Ishikawa (cell line): ENCODE data around the gene OTUD1.
A peak's percentile ranks its signal among the peaks of the same experiment; 100 is the strongest.

Experiments used
- CEBPB ChIP-seq: IDR thresholded peaks from 2 replicates; pipeline ENCODE4 v1.6.1; 2012
- CREB1 ChIP-seq: IDR thresholded peaks from 2 replicates; pipeline ENCODE4 v1.6.1; 2012; ENCODE audit warnings: low read depth
- EGR1 ChIP-seq: IDR thresholded peaks from 2 replicates; pipeline ENCODE4 v1.6.1; 2012
- EP300 ChIP-seq: IDR thresholded peaks from 2 replicates; pipeline ENCODE4 v1.6.1; 2012; ENCODE audit warnings: borderline replicate concordance
- FOXM1 ChIP-seq: IDR thresholded peaks from 2 replicates; pipeline ENCODE4 v1.6.1; 2012; ENCODE audit warnings: low read depth, borderline replicate concordance
- NFIC ChIP-seq: IDR thresholded peaks from 2 replicates; pipeline ENCODE4 v1.6.1; 2012
- RAD21 ChIP-seq: IDR thresholded peaks from 2 replicates; pipeline ENCODE4 v1.6.1; 2012; ENCODE audit warnings: low read depth
- TAF1 ChIP-seq: IDR thresholded peaks from 2 replicates; pipeline ENCODE4 v1.6.1; 2012; ENCODE audit warnings: low read depth, mild to moderate bottlenecking
- TCF12 ChIP-seq: IDR thresholded peaks from 2 replicates; pipeline ENCODE4 v1.6.1; 2012; ENCODE audit warnings: low read depth
- TEAD4 ChIP-seq: IDR thresholded peaks from 2 replicates; pipeline ENCODE4 v1.6.1; 2012
- YY1 ChIP-seq: IDR thresholded peaks from 2 replicates; pipeline ENCODE4 v1.6.1; 2012; ENCODE audit warnings: low read depth
- ZBTB7A ChIP-seq: IDR thresholded peaks from 2 replicates; pipeline ENCODE4 v1.6.1; 2012; ENCODE audit warnings: low read depth
- TF ChIP-seq, protein P1 (sequence below): IDR thresholded peaks from 2 replicates; pipeline ENCODE4 v1.6.1; 2012; ENCODE audit warnings: low read depth, mild to moderate bottlenecking
- TF ChIP-seq, protein P2 (sequence below): IDR thresholded peaks from 2 replicates; pipeline ENCODE4 v1.6.1; 2012
- TF ChIP-seq, protein P3 (sequence below): IDR thresholded peaks from 2 replicates; pipeline ENCODE4 v1.6.1; 2012

OTUD1 gene

DNA sequence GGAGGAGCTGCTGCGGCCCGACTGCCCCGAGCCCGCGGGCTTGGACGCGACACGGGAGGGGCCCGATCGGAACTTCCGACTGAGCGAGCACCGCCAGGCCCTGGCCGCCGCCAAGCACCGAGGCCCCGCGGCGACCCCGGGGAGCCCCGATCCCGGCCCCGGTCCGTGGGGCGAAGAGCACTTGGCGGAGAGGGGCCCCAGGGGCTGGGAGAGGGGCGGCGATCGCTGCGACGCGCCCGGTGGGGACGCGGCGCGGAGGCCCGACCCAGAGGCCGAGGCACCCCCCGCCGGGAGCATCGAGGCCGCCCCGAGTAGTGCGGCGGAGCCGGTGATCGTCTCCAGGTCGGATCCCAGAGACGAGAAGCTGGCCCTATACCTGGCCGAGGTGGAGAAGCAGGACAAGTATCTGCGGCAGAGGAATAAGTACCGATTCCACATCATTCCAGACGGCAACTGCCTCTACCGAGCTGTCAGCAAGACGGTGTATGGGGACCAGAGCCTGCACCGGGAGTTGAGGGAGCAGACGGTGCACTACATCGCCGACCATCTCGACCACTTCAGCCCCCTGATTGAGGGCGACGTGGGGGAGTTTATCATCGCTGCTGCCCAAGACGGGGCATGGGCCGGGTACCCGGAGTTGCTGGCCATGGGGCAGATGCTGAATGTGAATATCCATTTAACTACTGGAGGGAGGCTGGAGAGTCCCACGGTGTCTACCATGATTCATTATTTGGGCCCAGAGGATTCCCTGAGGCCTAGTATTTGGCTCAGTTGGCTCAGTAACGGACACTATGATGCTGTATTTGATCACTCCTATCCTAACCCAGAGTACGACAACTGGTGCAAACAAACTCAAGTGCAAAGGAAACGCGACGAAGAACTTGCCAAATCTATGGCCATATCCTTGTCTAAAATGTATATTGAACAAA is 1.4 kb downstream of the OTUD1 start:
- TF ChIP-seq ZBTB7A (peak; percentile 42; the same call in 1 of the 2 replicates), CREB1 (no peak), RAD21 (no peak)

DNA sequence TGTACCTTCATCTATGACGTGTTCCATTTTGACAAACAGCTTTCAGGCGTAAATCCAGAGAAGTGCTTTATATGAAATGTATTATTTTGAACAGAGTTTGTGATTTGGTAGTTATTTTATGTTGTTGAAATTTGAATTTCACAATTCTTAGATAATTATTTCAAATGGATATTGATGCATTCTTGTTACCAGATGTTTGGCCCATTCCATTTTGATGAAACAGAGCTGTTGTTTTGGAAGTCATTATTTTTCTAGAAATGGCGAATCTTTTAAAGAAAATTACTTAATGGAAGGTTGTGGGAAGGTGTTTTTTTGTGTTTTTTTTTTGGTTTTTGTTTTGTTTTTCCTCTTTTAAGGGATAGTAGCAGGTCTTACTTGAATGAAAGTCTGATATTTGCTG is 2.4 kb downstream of the OTUD1 start:
- TF ChIP-seq, protein P1, sequence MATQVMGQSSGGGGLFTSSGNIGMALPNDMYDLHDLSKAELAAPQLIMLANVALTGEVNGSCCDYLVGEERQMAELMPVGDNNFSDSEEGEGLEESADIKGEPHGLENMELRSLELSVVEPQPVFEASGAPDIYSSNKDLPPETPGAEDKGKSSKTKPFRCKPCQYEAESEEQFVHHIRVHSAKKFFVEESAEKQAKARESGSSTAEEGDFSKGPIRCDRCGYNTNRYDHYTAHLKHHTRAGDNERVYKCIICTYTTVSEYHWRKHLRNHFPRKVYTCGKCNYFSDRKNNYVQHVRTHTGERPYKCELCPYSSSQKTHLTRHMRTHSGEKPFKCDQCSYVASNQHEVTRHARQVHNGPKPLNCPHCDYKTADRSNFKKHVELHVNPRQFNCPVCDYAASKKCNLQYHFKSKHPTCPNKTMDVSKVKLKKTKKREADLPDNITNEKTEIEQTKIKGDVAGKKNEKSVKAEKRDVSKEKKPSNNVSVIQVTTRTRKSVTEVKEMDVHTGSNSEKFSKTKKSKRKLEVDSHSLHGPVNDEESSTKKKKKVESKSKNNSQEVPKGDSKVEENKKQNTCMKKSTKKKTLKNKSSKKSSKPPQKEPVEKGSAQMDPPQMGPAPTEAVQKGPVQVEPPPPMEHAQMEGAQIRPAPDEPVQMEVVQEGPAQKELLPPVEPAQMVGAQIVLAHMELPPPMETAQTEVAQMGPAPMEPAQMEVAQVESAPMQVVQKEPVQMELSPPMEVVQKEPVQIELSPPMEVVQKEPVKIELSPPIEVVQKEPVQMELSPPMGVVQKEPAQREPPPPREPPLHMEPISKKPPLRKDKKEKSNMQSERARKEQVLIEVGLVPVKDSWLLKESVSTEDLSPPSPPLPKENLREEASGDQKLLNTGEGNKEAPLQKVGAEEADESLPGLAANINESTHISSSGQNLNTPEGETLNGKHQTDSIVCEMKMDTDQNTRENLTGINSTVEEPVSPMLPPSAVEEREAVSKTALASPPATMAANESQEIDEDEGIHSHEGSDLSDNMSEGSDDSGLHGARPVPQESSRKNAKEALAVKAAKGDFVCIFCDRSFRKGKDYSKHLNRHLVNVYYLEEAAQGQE: no peak
- TF ChIP-seq FOXM1 (no peak), NFIC (no peak)

DNA sequence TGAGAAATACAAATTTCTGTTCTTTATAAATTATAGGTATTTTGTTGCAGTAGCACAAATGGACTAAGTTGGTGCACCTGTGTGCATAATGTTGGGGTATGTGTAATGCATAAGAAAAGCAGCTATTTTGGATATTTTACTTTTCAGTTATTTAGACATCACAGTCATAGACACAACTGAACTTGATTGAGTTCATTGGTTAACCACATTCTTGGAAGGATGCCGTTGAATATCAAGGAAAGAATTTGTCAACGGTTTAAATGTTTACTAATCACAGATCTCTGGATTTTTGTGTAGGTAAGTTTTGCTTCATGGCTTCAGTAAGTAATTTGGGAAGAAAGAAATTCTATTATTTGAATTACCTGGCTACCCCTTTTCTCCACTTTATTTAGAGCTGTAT is 4.1 kb downstream of the OTUD1 start:
- TF ChIP-seq CREB1 (no peak), EGR1 (no peak), CEBPB (no peak), TCF12 (no peak), TEAD4 (no peak), RAD21 (no peak), YY1 (no peak), EP300 (no peak), NFIC (no peak), TAF1 (no peak), ZBTB7A (no peak), FOXM1 (no peak)
- TF ChIP-seq, protein P2, sequence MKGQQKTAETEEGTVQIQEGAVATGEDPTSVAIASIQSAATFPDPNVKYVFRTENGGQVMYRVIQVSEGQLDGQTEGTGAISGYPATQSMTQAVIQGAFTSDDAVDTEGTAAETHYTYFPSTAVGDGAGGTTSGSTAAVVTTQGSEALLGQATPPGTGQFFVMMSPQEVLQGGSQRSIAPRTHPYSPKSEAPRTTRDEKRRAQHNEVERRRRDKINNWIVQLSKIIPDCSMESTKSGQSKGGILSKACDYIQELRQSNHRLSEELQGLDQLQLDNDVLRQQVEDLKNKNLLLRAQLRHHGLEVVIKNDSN: no peak
- TF ChIP-seq, protein P3, sequence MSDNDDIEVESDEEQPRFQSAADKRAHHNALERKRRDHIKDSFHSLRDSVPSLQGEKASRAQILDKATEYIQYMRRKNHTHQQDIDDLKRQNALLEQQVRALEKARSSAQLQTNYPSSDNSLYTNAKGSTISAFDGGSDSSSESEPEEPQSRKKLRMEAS: no peak
- TF ChIP-seq, protein P1: no peak

DNA sequence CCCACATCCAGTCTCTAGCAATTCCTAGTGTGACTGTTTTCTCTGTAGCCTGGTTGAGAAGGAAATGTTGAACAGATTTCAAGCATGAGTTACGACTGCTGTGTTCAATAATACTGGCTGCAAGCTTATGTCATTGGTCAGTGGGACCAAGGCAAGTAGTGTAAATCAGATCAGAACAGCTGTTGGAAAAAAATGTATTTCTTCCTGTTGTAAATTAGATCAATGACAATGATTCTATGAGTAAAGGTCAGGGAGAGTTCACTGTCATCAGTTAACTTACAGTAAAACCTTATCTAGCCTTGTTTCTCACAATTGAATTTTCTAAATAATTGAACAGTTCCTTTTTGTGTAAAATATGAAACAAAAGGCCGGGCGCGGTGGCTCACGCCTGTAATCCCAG is 6.7 kb downstream of the OTUD1 start:
- TF ChIP-seq, protein P2: no peak
- TF ChIP-seq, protein P3: no peak
- TF ChIP-seq CREB1: no peak
- TF ChIP-seq EGR1: no peak

DNA sequence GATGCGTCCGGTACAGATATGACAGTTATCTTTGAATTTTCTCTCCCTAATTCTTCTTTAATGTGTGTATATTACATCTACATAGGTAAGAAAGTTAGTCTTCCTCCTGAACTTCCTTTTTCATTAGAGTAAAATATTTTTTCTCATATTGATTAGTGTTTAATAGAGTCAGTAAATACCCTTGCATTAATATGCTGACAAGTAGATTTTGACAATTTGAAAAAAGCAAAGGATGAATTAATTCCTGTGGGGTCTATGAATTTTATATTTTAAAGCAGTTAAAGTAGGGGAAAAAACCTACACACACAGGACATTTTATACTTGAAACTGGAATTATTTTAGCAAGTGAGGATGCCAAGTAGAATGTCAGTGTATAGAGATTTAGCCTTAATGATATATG is 9.4 kb downstream of the OTUD1 start:
- TF ChIP-seq CEBPB (no peak), EP300 (no peak), RAD21 (no peak), CREB1 (no peak), TEAD4 (no peak), TCF12 (no peak), TAF1 (no peak), FOXM1 (no peak), ZBTB7A (no peak), YY1 (no peak)
- TF ChIP-seq, protein P1: no peak
- TF ChIP-seq, protein P2: no peak
- TF ChIP-seq, protein P3: no peak
